PC-3 (cell line): ENCODE data around the gene LRRFIP2. TPM values are rescaled to one million over a fixed set of nuclear protein-coding genes. Genes with fewer than 3 reads are reported as not detected.

Experiments used
- ATAC-seq: fragments of 200-7000 bp; cut with Tn5 transposase; 2 replicates; pipeline ENCODE4 v1.9.1; 2020; ENCODE audit warnings: mild to moderate bottlenecking, moderate library complexity
- BruUV-seq: library from RNA; stranded (reverse); fragments of 400-500 nt; replicated peaks from 2 replicates; lab custom pipeline; 2021; lab: Mats Ljungman, UMichigan
- CTCF ChIA-PET: fragments of 300-600 bp; sonication (Branson Sonifier 250); formaldehyde crosslinking; loops from one replicate; lab custom pipeline; 2022; ENCODE audit warnings: antibody characterized with exemption; lab: Charles Lee
- POLR2A ChIA-PET: fragments of 300-600 bp; sonication (Branson Sonifier 250); formaldehyde crosslinking; loops from one replicate; lab custom pipeline; 2022; ENCODE audit warnings: antibody characterized with exemption; ENCODE audit not compliant: unreplicated experiment; lab: Charles Lee
- DNase-seq: peaks from one replicate; pipeline ENCODE4 v3.0.0-alpha.2; 2015
- H2AFZ ChIP-seq: fragments of 300-600 bp; sonication (generic); 2 replicates; pipeline ENCODE4 v1.6.0; 2016; ENCODE audit warnings: antibody characterized with exemption, low read length
- H3F3A ChIP-seq: fragments of 300-600 bp; sonication (generic); one replicate; pipeline ENCODE4 v1.6.0; 2017; ENCODE audit warnings: antibody characterized with exemption, low read length, control low read depth, mild to moderate bottlenecking; ENCODE audit not compliant: unreplicated experiment
- H3K27ac ChIP-seq: fragments of 300-600 bp; sonication (generic); 2 replicates; pipeline ENCODE4 v1.5.1; 2016; ENCODE audit warnings: mild to moderate bottlenecking, low read length
- H3K27me3 ChIP-seq: fragments of 300-600 bp; sonication (generic); 2 replicates; pipeline ENCODE4 v1.6.1; 2016; ENCODE audit warnings: low read length, mixed read lengths
- H3K36me3 ChIP-seq: fragments of 300-600 bp; sonication (generic); 2 replicates; pipeline ENCODE4 v1.6.1; 2016; ENCODE audit warnings: low read depth, mixed run types, low read length, mixed read lengths
- H3K4me1 ChIP-seq: fragments of 300-600 bp; sonication (generic); 2 replicates; pipeline ENCODE4 v1.5.1; 2016; ENCODE audit warnings: low read length; ENCODE audit not compliant: insufficient read depth
- H3K4me2 ChIP-seq: fragments of 300-600 bp; sonication (generic); 2 replicates; pipeline ENCODE4 v1.6.0; 2016; ENCODE audit warnings: low read length
- H3K4me3 ChIP-seq: fragments of 300-600 bp; sonication (generic); 2 replicates; pipeline ENCODE4 v1.5.1; 2016; ENCODE audit warnings: mild to moderate bottlenecking, low read length, mixed read lengths
- H3K79me2 ChIP-seq: fragments of 300-600 bp; sonication (generic); 2 replicates; pipeline ENCODE4 v1.6.1; 2017; ENCODE audit warnings: low read length, mixed read lengths
- H3K9ac ChIP-seq: fragments of 300-600 bp; sonication (generic); 2 replicates; pipeline ENCODE4 v1.6.0; 2016; ENCODE audit warnings: mild to moderate bottlenecking, low read length
- H3K9me2 ChIP-seq: fragments of 300-600 bp; sonication (generic); replicated peaks from 2 replicates; pipeline ENCODE4 v1.6.1; 2016; ENCODE audit warnings: mixed run types, low read length, mixed read lengths
- H3K9me3 ChIP-seq: fragments of 300-600 bp; sonication (generic); 2 replicates; pipeline ENCODE4 v1.6.1; 2016; ENCODE audit warnings: low read length, mixed read lengths
- H4K20me1 ChIP-seq: fragments of 300-600 bp; sonication (generic); 2 replicates; pipeline ENCODE4 v1.6.1; 2016; ENCODE audit warnings: low read length, mixed read lengths
- EZH2 ChIP-seq: fragments of 300-600 bp; sonication (generic); IDR thresholded peaks from one replicate; pipeline ENCODE4 v1.6.1; 2017; ENCODE audit warnings: antibody characterized with exemption, mild to moderate bottlenecking, low read length; ENCODE audit not compliant: unreplicated experiment
- EZH2phosphoT487 ChIP-seq: fragments of 300-600 bp; sonication (generic); IDR thresholded peaks from 2 replicates; pipeline ENCODE4 v1.6.1; 2018; ENCODE audit warnings: mild to moderate bottlenecking, antibody characterized with exemption, low read length, borderline replicate concordance
- intact Hi-C: fragments of 100-400 bp; cut with micrococcal nuclease; formaldehyde crosslinking; loops from 2 replicates; pipeline ENCODE4 v1.9.0; 2023
- total RNA-seq: library from RNA; depleted of rRNA; stranded (reverse); fragments of >200 nt; gene quantifications from 2 replicates; pipeline ENCODE4 v1.2.3, GENCODE V29; 2014
- TF ChIP-seq, protein P1 (sequence below): fragments of 300-600 bp; sonication (generic); conservative IDR thresholded peaks from 2 replicates; pipeline ENCODE4 v1.5.1; 2017; ENCODE audit warnings: antibody characterized with exemption, low read depth, mild to moderate bottlenecking, low read length

The LRRFIP2 gene
- total RNA-seq, 1 experiment from 2014 or later, result 54.7 TPM

DNA sequence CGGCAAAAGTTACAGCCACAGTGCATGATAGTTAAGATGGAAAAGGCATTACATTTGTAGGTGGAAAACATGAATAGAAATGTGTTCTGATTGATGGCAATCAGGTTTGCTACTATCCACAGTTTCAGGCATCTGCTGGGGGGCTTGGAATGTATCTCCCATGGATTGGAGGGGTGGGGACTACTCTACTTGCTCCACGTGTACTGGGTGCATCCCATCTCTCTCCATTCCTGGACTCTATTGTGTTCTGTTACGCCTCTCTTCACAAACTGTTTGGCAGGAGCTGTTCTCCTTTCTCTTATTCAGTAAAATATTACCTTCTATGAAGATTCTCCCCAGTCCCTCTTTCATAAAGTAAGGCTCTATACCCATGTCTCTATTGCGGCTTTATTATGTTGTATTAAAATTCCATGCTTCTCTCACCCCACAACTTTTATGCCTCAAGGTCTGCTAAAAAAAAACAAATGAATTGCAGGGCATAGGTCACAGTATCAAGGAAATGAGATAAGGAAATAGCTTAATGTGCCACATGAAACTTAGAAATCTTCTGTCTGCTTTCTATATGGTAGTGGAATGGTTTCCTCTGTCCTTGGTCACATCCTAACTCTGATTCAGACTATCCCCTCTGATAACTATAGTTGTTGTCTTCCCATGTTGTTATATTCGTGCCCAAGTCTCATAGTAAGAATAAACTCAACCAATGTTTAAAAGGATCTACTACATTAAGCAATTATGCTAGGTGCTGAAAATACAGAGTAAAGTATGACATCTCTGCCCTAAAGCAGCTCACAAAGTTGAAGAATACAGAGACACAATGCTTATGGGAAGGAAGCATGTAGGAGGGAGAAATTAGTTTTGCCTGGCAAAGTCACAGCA, 43.2 kb downstream of the LRRFIP2 start:
- ChIA-PET POLR2A (interaction anchor here (0.6 kb wide), 1 partner anchor 18 kb away, joined by 3 read pairs; no protein-coding TSS in a partner anchor), CTCF (interaction anchor here (0.5 kb wide), 1 partner anchor 157 kb away, joined by 6 read pairs; no protein-coding TSS in a partner anchor)
- no peaks in the 10 kb centered on the region for H3K9me3 ChIP-seq
- no peak for TF ChIP-seq EZH2phosphoT487
- no peak for TF ChIP-seq EZH2
- TF ChIP-seq, protein P1, sequence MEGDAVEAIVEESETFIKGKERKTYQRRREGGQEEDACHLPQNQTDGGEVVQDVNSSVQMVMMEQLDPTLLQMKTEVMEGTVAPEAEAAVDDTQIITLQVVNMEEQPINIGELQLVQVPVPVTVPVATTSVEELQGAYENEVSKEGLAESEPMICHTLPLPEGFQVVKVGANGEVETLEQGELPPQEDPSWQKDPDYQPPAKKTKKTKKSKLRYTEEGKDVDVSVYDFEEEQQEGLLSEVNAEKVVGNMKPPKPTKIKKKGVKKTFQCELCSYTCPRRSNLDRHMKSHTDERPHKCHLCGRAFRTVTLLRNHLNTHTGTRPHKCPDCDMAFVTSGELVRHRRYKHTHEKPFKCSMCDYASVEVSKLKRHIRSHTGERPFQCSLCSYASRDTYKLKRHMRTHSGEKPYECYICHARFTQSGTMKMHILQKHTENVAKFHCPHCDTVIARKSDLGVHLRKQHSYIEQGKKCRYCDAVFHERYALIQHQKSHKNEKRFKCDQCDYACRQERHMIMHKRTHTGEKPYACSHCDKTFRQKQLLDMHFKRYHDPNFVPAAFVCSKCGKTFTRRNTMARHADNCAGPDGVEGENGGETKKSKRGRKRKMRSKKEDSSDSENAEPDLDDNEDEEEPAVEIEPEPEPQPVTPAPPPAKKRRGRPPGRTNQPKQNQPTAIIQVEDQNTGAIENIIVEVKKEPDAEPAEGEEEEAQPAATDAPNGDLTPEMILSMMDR, result no peak
- no peak overlapping the region for H3K27ac ChIP-seq
- no peak overlapping the region for H3K4me2 ChIP-seq
- BruUV-seq, result no TSS peak
- H3K79me2 ChIP-seq, result peaks cover 33% of the 10 kb centered on the region
- ATAC-seq (no peak), DNase-seq (no peak)
- H3K36me3 ChIP-seq, result no peaks in the 10 kb centered on the region
- H4K20me1 ChIP-seq, result no peaks in the 10 kb centered on the region
- H3K9ac ChIP-seq, result no peak overlapping the region
- no peak overlapping the region for H3K4me3 ChIP-seq
- no peaks in the 10 kb centered on the region for H3F3A ChIP-seq
- no peak overlapping the region for H2AFZ ChIP-seq
- H3K27me3 ChIP-seq, result no peaks in the 10 kb centered on the region
- peaks cover 5% of the 10 kb centered on the region; the same call in 1 of the 2 replicates for H3K4me1 ChIP-seq
- H3K9me2 ChIP-seq, result no peaks in the 10 kb centered on the region
- intact Hi-C loops, result no loop called here

DNA sequence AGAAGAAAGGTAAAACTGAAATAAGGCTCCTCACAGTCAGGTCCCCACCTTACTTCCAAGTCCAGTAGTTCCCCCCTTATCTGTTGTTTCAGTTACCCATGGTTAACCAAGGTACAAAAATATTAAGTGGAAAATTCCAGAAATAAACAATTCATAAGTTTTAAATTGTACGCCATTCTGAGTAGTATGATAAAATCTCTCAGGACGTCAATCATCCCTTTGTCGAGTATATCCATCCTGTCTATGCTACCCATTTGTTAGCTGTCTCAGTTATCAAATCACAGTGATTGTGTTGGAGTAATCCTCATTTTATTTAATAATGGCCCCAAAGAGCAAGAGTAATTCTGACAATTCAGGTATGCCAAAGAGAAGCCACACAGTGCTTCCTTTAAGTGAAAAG, 43.9 kb downstream of the LRRFIP2 start:
- H3K79me2 ChIP-seq, result peaks cover 26% of the 10 kb centered on the region; the same call in 1 of the 2 replicates

More for the DNA sequence above, 43.9 kb downstream of the LRRFIP2 start:
- Histone ChIP-seq H3K9me3 (no peaks in the 10 kb centered on the region), H3K4me3 (no peak overlapping the region), H3K36me3 (no peaks in the 10 kb centered on the region), H3K27ac (peak overlapping the region; percentile 41), H3K4me2 (no peak overlapping the region), H3K9ac (no peak overlapping the region), H3K4me1 (peaks cover 5% of the 10 kb centered on the region; the same call in 1 of the 2 replicates), H4K20me1 (no peaks in the 10 kb centered on the region), H3K9me2 (no peaks in the 10 kb centered on the region), H3F3A (no peaks in the 10 kb centered on the region), H2AFZ (no peak overlapping the region), H3K27me3 (no peaks in the 10 kb centered on the region)
- no peak for ATAC-seq
- ChIA-PET CTCF (no interaction called here), POLR2A (no interaction called here)
- intact Hi-C loops, result no loop called here
- BruUV-seq, result no TSS peak
- TF ChIP-seq EZH2phosphoT487 (no peak), EZH2 (no peak)
- TF ChIP-seq, protein P1, result no peak
- DNase-seq, result no peak
